ENCODE data around the gene COLEC11. TPM values are rescaled to one million over a fixed set of nuclear protein-coding genes. Genes with fewer than 3 reads are reported as not detected.

Gene COLEC11
- total RNA-seq, 1 donor from 2014 or later = 2.3 TPM

DNA sequence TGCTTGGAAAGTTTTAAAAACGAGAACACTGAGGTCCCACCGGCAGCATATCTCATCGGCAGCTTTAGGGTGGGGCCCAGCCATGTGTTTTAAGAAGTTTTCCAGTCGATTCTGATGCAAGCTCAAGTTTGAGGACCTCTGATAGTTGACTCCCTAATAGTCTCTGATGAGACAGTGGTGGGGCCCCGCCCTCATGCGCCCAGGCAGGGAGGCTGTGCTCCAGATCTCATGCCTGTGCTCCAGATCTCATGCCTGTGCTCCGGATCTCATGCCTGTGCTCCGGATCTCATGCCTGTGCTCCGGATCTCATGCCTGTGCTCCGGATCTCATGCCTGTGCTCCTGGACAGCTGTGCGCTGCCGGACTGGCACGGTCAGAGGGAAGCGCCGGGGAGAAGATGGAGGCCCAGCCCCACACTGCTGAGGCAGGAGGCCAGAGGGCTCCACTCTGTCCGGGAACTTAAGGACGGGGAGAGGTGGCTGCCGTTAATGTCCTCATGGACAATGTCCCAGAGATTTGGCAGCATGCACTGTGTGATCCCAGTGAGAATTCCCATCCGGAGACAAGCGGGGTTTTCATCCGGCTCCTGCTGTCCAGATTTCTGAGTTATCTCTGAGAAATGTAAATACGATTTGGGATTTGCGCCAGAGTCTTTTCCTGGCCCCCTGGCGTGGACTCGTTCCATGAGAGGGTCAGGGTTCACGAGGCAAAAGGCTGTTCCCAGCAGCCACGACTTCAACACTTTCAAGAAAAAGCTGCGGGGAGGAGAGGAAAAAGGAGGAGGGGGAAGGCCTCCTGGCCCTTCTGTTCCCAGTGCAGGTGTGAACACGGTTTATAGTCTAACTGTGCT, 9.4 kb upstream of the COLEC11 start:
- DNase-seq (ENCODE audit: low spot score) = no peak
- Mint-ChIP-seq H3K27me3 (ENCODE audit: unreplicated experiment) (no peaks in the 10 kb centered on the region), H3K36me3 (ENCODE audit: low read depth, unreplicated experiment) (peaks cover 25% of the 10 kb centered on the region), H3K4me1 (ENCODE audit: unreplicated experiment) (no peaks in the 10 kb centered on the region), H3K9me3 (ENCODE audit: unreplicated experiment) (no peaks in the 10 kb centered on the region), H3K4me3 (ENCODE audit: unreplicated experiment) (no peak overlapping the region), H3K27ac (ENCODE audit: unreplicated experiment) (no peak overlapping the region)
- TF ChIP-seq, protein P1, sequence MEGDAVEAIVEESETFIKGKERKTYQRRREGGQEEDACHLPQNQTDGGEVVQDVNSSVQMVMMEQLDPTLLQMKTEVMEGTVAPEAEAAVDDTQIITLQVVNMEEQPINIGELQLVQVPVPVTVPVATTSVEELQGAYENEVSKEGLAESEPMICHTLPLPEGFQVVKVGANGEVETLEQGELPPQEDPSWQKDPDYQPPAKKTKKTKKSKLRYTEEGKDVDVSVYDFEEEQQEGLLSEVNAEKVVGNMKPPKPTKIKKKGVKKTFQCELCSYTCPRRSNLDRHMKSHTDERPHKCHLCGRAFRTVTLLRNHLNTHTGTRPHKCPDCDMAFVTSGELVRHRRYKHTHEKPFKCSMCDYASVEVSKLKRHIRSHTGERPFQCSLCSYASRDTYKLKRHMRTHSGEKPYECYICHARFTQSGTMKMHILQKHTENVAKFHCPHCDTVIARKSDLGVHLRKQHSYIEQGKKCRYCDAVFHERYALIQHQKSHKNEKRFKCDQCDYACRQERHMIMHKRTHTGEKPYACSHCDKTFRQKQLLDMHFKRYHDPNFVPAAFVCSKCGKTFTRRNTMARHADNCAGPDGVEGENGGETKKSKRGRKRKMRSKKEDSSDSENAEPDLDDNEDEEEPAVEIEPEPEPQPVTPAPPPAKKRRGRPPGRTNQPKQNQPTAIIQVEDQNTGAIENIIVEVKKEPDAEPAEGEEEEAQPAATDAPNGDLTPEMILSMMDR (IDR thresholded peaks at IDR 0.05; ENCODE audit: unreplicated experiment) = no peak

DNA sequence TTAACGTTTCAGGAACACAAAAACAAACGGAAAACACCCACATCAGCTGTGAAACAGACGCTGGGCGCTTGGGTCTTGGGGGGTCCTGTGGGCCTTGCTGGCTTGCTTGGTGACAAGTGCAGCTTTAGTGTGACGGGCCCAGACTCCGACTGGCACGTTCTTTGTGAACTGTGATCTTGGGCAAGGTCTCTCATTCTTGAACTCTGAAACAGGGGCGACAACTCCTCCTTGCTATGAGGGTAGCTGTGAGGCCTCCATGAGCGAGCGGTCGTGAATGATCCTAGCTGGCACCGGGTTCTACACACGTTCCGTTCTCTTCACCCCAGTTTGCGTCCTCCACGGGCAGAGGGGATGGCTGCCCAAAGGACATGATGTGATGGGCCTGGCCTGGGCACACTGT, 8.7 kb upstream of the COLEC11 start:
- Mint-ChIP-seq H3K4me1 (ENCODE audit: unreplicated experiment) (no peaks in the 10 kb centered on the region), H3K36me3 (ENCODE audit: low read depth, unreplicated experiment) (peaks cover 19% of the 10 kb centered on the region), H3K27ac (ENCODE audit: unreplicated experiment) (no peak overlapping the region), H3K4me3 (ENCODE audit: unreplicated experiment) (no peak overlapping the region), H3K27me3 (ENCODE audit: unreplicated experiment) (no peaks in the 10 kb centered on the region), H3K9me3 (ENCODE audit: unreplicated experiment) (no peaks in the 10 kb centered on the region)
- TF ChIP-seq, protein P1 (IDR thresholded peaks at IDR 0.05; ENCODE audit: unreplicated experiment) = no peak
- no peak for DNase-seq (ENCODE audit: low spot score)

DNA sequence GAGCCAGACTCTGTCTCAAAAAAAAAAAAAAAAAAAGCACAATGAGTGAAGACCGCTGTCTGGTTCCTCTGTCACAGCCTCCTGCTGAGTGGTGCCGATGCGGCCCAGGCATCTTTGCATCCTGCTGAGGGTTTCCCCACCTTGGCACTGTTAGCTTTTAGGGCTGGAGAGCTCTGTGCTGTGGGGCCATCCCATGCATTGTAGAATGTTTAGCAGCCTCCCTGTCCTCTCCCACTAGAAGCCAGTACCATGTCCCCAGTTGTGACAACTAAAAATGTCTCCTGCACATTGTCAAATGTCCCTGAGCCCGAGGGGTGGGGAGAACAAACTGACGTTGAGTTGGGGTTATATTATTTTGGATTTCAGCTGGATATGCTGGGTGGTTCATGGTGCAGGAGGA, 7.9 kb upstream of the COLEC11 start:
- no peak overlapping the region for H3K27ac Mint-ChIP-seq (ENCODE audit: unreplicated experiment)
- TF ChIP-seq, protein P1 (IDR thresholded peaks at IDR 0.05; ENCODE audit: unreplicated experiment) = no peak
- H3K9me3 Mint-ChIP-seq (ENCODE audit: unreplicated experiment) = no peaks in the 10 kb centered on the region
- DNase-seq (ENCODE audit: low spot score) = no peak
- no peak overlapping the region for H3K4me3 Mint-ChIP-seq (ENCODE audit: unreplicated experiment)
- no peaks in the 10 kb centered on the region for H3K4me1 Mint-ChIP-seq (ENCODE audit: unreplicated experiment)
- H3K27me3 Mint-ChIP-seq (ENCODE audit: unreplicated experiment) = no peaks in the 10 kb centered on the region
- peaks cover 15% of the 10 kb centered on the region for H3K36me3 Mint-ChIP-seq (ENCODE audit: low read depth, unreplicated experiment)

DNA sequence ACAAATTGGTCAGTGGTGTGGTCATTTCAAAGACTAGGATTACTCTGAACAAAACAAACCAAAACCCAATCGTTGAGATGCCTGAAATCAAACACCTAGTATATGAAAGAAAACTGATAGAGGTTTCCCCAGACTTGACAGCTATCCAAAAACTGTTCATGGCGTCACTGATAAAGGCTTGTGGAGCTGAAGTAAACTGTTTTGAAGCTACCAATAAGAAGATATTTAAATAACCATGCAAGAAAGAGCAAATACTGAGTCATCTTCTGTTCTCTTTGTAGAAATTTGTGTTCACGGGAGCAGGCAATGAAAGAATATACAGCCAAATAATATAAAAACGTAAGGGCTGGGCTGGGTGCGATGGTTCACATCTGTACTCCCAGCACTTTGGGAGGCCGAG, 7.5 kb upstream of the COLEC11 start:
- H3K9me3 Mint-ChIP-seq (ENCODE audit: unreplicated experiment) = no peaks in the 10 kb centered on the region
- peaks cover 19% of the 10 kb centered on the region for H3K36me3 Mint-ChIP-seq (ENCODE audit: low read depth, unreplicated experiment)
- no peaks in the 10 kb centered on the region for H3K4me1 Mint-ChIP-seq (ENCODE audit: unreplicated experiment)
- DNase-seq (ENCODE audit: low spot score) = no peak
- H3K27me3 Mint-ChIP-seq (ENCODE audit: unreplicated experiment) = no peaks in the 10 kb centered on the region
- no peak overlapping the region for H3K27ac Mint-ChIP-seq (ENCODE audit: unreplicated experiment)
- no peak overlapping the region for H3K4me3 Mint-ChIP-seq (ENCODE audit: unreplicated experiment)
- TF ChIP-seq, protein P1 (IDR thresholded peaks at IDR 0.05; ENCODE audit: unreplicated experiment) = no peak

DNA sequence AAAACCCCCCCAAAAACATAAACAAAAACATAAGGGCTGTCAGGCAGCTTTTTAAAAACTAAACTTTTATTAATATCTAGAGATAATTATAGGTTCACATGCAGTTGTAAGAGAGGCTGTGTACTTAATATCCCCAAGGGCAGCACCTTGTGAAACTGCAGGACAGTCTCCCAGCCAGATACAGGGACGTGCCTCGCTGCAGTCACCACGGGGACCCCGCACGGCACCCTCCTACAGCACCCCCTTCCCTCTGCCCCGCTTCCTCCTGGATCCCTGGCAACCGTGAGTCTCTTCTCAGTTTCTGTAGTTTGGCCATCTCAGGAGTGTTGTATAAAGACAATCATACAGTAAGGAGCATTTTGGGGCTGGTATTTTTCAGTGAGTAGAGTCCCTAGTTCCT, 6.8 kb upstream of the COLEC11 start:
- peaks cover 24% of the 10 kb centered on the region for H3K36me3 Mint-ChIP-seq (ENCODE audit: low read depth, unreplicated experiment)

More for the DNA sequence above, 6.8 kb upstream of the COLEC11 start:
- Mint-ChIP-seq H3K4me1 (ENCODE audit: unreplicated experiment) (no peaks in the 10 kb centered on the region), H3K27ac (ENCODE audit: unreplicated experiment) (no peak overlapping the region), H3K9me3 (ENCODE audit: unreplicated experiment) (no peaks in the 10 kb centered on the region), H3K4me3 (ENCODE audit: unreplicated experiment) (no peak overlapping the region), H3K27me3 (ENCODE audit: unreplicated experiment) (no peaks in the 10 kb centered on the region)
- TF ChIP-seq, protein P1 (IDR thresholded peaks at IDR 0.05; ENCODE audit: unreplicated experiment) = no peak
- DNase-seq (ENCODE audit: low spot score) = no peak

Measured in endothelial cell (in vitro differentiated cells).